ENCODE data around the gene PSMD11. TPM values are rescaled to one million over a fixed set of nuclear protein-coding genes. Genes with fewer than 3 reads are reported as not detected.

PSMD11 gene
- polyA plus RNA-seq, 1 of the 3 experiments (the other 2 are of a cell fraction), result 63.1 TPM

DNA sequence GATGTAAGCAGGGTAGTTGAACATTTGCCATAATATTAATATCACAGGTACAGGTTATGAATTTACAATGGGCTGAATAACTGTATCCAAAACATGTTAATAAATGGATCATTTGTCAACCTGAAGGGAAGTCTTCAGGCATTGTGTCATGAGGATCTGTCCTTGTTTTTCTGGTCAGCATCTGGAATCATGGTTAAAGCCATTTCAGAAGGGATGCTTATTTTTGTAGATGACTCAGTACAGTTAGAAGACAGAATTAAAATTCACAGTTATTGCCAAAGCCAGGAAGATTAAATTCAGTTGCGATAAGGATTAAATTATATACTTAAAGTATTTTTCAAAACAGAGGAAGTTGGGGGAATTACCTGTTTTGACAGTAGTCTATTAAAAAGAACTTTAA lies 8.0 kb downstream of the PSMD11 start:
- no peaks in the 10 kb centered on the region for H3K9me2 ChIP-seq

DNA sequence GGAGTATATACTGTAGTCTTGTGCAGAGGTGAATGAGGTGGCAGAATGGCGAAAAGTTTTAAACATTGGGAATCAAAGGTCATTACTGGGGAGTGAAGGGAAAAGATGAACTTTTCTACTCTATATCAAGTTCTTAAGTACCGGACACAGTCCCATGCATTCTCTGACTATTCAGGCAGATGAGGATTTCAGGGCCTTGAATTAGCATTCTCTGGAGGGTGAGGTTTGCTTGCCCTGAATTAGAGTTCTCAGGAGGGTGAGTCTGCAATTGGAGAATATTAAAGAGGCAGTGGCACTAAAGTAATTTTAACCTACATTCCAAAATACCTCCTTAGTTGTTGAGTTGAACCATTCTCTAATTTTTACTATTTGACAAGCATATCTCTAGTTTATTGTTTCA lies 9.1 kb downstream of the PSMD11 start:
- peaks cover 43% of the 10 kb centered on the region for H4K20me1 ChIP-seq (ENCODE audit: insufficient read depth)
- H3K27ac ChIP-seq (ENCODE audit: low read depth in 2 of 2, low read length in 1 of 2), result no peak overlapping the region
- ChIA-PET CTCF (interaction anchor here (0.5 to 4.4 kb wide), 5 partner anchors 8 to 483 kb away, joined by 3 to 30 read pairs (median 3); partner anchors contain the start of gene PSMD11), POLR2A (no interaction called here)
- no peaks in the 10 kb centered on the region for H3K9me3 ChIP-seq
- peaks cover 7% of the 10 kb centered on the region for H3F3A ChIP-seq (replicated peaks; ENCODE audit: insufficient read depth)
- no peak for DNase-seq
- no peaks in the 10 kb centered on the region for H3K27me3 ChIP-seq (ENCODE audit: insufficient read depth)
- no peak overlapping the region for H3K9ac ChIP-seq
- no peak overlapping the region for H3K4me2 ChIP-seq
- no peak overlapping the region for H3K4me3 ChIP-seq (ENCODE audit: low read depth in 2 of 2, low read length in 1 of 2)
- WGBS (ENCODE audit: low lambda C conversion rate), result 98% methylated on average over 2 of the region's 2 CpGs
- no peak overlapping the region for H2AFZ ChIP-seq (ENCODE audit: low read depth)
- H3K9me2 ChIP-seq, result no peaks in the 10 kb centered on the region
- peaks cover 100% of the 10 kb centered on the region for H3K79me2 ChIP-seq (ENCODE audit: insufficient read depth)
- H3K4me1 ChIP-seq (ENCODE audit: control insufficient read depth in 1 of 2, insufficient read depth in 2 of 2, low read depth in 1 of 2, low read length in 1 of 2), result no peaks in the 10 kb centered on the region
- peaks cover 64 to 85% of the 10 kb centered on the region in 2 experiments for H3K36me3 ChIP-seq (replicated peaks in 1 of 2; ENCODE audit: control insufficient read depth in 1 of 2, insufficient read depth in 2 of 2, low read length in 1 of 2)
- TF ChIP-seq, protein P1, sequence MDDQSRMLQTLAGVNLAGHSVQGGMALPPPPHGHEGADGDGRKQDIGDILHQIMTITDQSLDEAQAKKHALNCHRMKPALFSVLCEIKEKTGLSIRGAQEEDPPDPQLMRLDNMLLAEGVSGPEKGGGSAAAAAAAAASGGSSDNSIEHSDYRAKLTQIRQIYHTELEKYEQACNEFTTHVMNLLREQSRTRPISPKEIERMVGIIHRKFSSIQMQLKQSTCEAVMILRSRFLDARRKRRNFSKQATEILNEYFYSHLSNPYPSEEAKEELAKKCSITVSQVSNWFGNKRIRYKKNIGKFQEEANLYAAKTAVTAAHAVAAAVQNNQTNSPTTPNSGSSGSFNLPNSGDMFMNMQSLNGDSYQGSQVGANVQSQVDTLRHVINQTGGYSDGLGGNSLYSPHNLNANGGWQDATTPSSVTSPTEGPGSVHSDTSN (IDR thresholded peaks at IDR 0.05), result no peak
- TF ChIP-seq ELF1 (IDR thresholded peaks at IDR 0.05) (no peak), RCOR1 (IDR thresholded peaks at IDR 0.05; ENCODE audit: low read length) (no peak), CHD2 (IDR thresholded peaks at IDR 0.05; ENCODE audit: low read length, partially characterized antibody) (no peak), POLR2AphosphoS5 (IDR thresholded peaks at IDR 0.05; ENCODE audit: low read depth, low read length) (no peak), JUND (IDR thresholded peaks at IDR 0.05) (no peak), NRF1 (IDR thresholded peaks at IDR 0.05; ENCODE audit: low read depth, low read length) (no peak), EP300 (IDR thresholded peaks at IDR 0.05; ENCODE audit: borderline replicate concordance in 1 of 2, low read depth in 1 of 2, low read length in 1 of 2) (no peak)
- TF ChIP-seq, protein P2, sequence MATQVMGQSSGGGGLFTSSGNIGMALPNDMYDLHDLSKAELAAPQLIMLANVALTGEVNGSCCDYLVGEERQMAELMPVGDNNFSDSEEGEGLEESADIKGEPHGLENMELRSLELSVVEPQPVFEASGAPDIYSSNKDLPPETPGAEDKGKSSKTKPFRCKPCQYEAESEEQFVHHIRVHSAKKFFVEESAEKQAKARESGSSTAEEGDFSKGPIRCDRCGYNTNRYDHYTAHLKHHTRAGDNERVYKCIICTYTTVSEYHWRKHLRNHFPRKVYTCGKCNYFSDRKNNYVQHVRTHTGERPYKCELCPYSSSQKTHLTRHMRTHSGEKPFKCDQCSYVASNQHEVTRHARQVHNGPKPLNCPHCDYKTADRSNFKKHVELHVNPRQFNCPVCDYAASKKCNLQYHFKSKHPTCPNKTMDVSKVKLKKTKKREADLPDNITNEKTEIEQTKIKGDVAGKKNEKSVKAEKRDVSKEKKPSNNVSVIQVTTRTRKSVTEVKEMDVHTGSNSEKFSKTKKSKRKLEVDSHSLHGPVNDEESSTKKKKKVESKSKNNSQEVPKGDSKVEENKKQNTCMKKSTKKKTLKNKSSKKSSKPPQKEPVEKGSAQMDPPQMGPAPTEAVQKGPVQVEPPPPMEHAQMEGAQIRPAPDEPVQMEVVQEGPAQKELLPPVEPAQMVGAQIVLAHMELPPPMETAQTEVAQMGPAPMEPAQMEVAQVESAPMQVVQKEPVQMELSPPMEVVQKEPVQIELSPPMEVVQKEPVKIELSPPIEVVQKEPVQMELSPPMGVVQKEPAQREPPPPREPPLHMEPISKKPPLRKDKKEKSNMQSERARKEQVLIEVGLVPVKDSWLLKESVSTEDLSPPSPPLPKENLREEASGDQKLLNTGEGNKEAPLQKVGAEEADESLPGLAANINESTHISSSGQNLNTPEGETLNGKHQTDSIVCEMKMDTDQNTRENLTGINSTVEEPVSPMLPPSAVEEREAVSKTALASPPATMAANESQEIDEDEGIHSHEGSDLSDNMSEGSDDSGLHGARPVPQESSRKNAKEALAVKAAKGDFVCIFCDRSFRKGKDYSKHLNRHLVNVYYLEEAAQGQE (IDR thresholded peaks at IDR 0.05; ENCODE audit: low read depth, low read length), result no peak

More for the DNA sequence above, 8.0 kb downstream of the PSMD11 start:
- peaks cover 66 to 88% of the 10 kb centered on the region in 2 experiments for H3K36me3 ChIP-seq (replicated peaks in 1 of 2; ENCODE audit: control insufficient read depth in 1 of 2, insufficient read depth in 2 of 2, low read length in 1 of 2)
- H3K27me3 ChIP-seq (ENCODE audit: insufficient read depth), result no peaks in the 10 kb centered on the region
- H3K27ac ChIP-seq (ENCODE audit: low read depth in 2 of 2, low read length in 1 of 2), result no peak overlapping the region
- H3K9ac ChIP-seq, result no peak overlapping the region
- H3F3A ChIP-seq (replicated peaks; ENCODE audit: insufficient read depth), result peaks cover 7% of the 10 kb centered on the region
- POLR2A ChIA-PET, result no interaction called here
- CTCF ChIA-PET, result interaction anchor here (1.2 to 4.4 kb wide), 2 partner anchors 7 to 10 kb away, joined by 6 to 30 read pairs; partner anchors contain the start of gene PSMD11
- TF ChIP-seq GATA2 (CRISPR knock-in tag; IDR thresholded peaks at IDR 0.05) (no peak), RFX5 (IDR thresholded peaks at IDR 0.05; ENCODE audit: low read length) (no peak), TEAD4 (IDR thresholded peaks at IDR 0.05; ENCODE audit: borderline replicate concordance, insufficient read depth) (no peak), TCF12 (IDR thresholded peaks at IDR 0.05) (no peak), YY1 (IDR thresholded peaks at IDR 0.05; ENCODE audit: low read depth) (no peak), FOXM1 (IDR thresholded peaks at IDR 0.05; ENCODE audit: low read depth) (no peak), TAF1 (IDR thresholded peaks at IDR 0.05; ENCODE audit: borderline replicate concordance, low read depth, low read length) (no peak), MEF2A (IDR thresholded peaks at IDR 0.05; ENCODE audit: borderline replicate concordance, low read depth) (no peak), CHD2 (IDR thresholded peaks at IDR 0.05; ENCODE audit: low read length, partially characterized antibody) (no peak), RAD21 (IDR thresholded peaks at IDR 0.05; ENCODE audit: low read length) (no peak), SIN3A (IDR thresholded peaks at IDR 0.05; ENCODE audit: borderline replicate concordance, low read depth, low read length) (no peak), GABPA (IDR thresholded peaks at IDR 0.05; ENCODE audit: low read depth) (no peak), SMC3 (IDR thresholded peaks at IDR 0.05; ENCODE audit: low read depth, low read length) (no peak), EZH2phosphoT487 (IDR thresholded peaks at IDR 0.05; ENCODE audit: borderline replicate concordance, low read depth) (no peak)
- TF ChIP-seq, protein P3, sequence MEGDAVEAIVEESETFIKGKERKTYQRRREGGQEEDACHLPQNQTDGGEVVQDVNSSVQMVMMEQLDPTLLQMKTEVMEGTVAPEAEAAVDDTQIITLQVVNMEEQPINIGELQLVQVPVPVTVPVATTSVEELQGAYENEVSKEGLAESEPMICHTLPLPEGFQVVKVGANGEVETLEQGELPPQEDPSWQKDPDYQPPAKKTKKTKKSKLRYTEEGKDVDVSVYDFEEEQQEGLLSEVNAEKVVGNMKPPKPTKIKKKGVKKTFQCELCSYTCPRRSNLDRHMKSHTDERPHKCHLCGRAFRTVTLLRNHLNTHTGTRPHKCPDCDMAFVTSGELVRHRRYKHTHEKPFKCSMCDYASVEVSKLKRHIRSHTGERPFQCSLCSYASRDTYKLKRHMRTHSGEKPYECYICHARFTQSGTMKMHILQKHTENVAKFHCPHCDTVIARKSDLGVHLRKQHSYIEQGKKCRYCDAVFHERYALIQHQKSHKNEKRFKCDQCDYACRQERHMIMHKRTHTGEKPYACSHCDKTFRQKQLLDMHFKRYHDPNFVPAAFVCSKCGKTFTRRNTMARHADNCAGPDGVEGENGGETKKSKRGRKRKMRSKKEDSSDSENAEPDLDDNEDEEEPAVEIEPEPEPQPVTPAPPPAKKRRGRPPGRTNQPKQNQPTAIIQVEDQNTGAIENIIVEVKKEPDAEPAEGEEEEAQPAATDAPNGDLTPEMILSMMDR (IDR thresholded peaks at IDR 0.05), result no peak
- TF ChIP-seq, protein P4, sequence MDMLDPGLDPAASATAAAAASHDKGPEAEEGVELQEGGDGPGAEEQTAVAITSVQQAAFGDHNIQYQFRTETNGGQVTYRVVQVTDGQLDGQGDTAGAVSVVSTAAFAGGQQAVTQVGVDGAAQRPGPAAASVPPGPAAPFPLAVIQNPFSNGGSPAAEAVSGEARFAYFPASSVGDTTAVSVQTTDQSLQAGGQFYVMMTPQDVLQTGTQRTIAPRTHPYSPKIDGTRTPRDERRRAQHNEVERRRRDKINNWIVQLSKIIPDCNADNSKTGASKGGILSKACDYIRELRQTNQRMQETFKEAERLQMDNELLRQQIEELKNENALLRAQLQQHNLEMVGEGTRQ (IDR thresholded peaks at IDR 0.05; ENCODE audit: borderline replicate concordance, low read depth, low read length), result no peak
- no peak overlapping the region for H3K4me3 ChIP-seq (ENCODE audit: low read depth in 2 of 2, low read length in 1 of 2)
- peaks cover 46% of the 10 kb centered on the region for H4K20me1 ChIP-seq (ENCODE audit: insufficient read depth)
- H3K79me2 ChIP-seq (ENCODE audit: insufficient read depth), result peaks cover 100% of the 10 kb centered on the region
- 100% methylated on average over 1 of the region's 1 CpG for WGBS (ENCODE audit: low lambda C conversion rate)
- H3K4me2 ChIP-seq, result no peak overlapping the region
- no peak for DNase-seq
- H2AFZ ChIP-seq (ENCODE audit: low read depth), result no peak overlapping the region
- H3K4me1 ChIP-seq (ENCODE audit: control insufficient read depth in 1 of 2, insufficient read depth in 2 of 2, low read depth in 1 of 2, low read length in 1 of 2), result peaks cover 0 to 1% of the 10 kb centered on the region in 2 experiments; a peak in 1 of 4 replicates
- H3K9me3 ChIP-seq, result no peaks in the 10 kb centered on the region

Measured in SK-N-SH (cell line).